Trophoblast cell (in vitro differentiated cells and primary cell): ENCODE results near the gene ARMC2.

Source experiments
- DNase-seq, 2 donors: peaks; one replicate each; pipeline ENCODE4 v3.0.0-alpha.2; 2016
- H2AFZ ChIP-seq: 2 replicates; pipeline ENCODE4 v1.6.1; 2013; ENCODE audit warnings: low read length, moderate library complexity, mild to moderate bottlenecking; ENCODE audit not compliant: insufficient read depth, poor library complexity
- H2AK5ac ChIP-seq: 2 replicates; pipeline ENCODE4 v1.6.1; 2013; ENCODE audit warnings: mild to moderate bottlenecking, low read length
- H2BK120ac ChIP-seq: 2 replicates; pipeline ENCODE4 v1.6.1; 2013; ENCODE audit warnings: low read length, mild to moderate bottlenecking, moderate library complexity; ENCODE audit not compliant: insufficient read depth, poor library complexity
- H2BK12ac ChIP-seq: 2 replicates; pipeline ENCODE4 v1.6.1; 2013; ENCODE audit warnings: mild to moderate bottlenecking, low read length, moderate library complexity
- H2BK5ac ChIP-seq: 2 replicates; pipeline ENCODE4 v1.6.1; 2013; ENCODE audit warnings: low read length, low read depth, moderate library complexity, mild to moderate bottlenecking; ENCODE audit not compliant: poor library complexity
- H3K14ac ChIP-seq: 2 replicates; pipeline ENCODE4 v1.6.1; 2013; ENCODE audit warnings: mild to moderate bottlenecking, low read length
- H3K18ac ChIP-seq: 2 replicates; pipeline ENCODE4 v1.6.1; 2013; ENCODE audit warnings: mild to moderate bottlenecking, low read length
- H3K23ac ChIP-seq: 2 replicates; pipeline ENCODE4 v1.6.1; 2013; ENCODE audit warnings: low read length
- H3K27ac ChIP-seq: 2 replicates; pipeline ENCODE4 v1.5.1; 2013; ENCODE audit warnings: low read depth, mild to moderate bottlenecking, inconsistent platforms, low read length, moderate library complexity
- H3K27me3 ChIP-seq: 2 replicates; pipeline ENCODE4 v1.6.1; 2013; ENCODE audit warnings: inconsistent platforms, mild to moderate bottlenecking, low read length, moderate library complexity; ENCODE audit not compliant: insufficient read depth
- H3K36me3 ChIP-seq, 2 experiments: 1 replicate in 1 of 2; 2 replicates in 1 of 2; pipeline ENCODE4 v1.6.1; 2013; ENCODE audit warnings: low read length in 2 of 2, mild to moderate bottlenecking in 2 of 2, moderate library complexity in 1 of 2; ENCODE audit not compliant: insufficient read depth in 2 of 2, control insufficient read depth in 1 of 2
- H3K4ac ChIP-seq: 2 replicates; pipeline ENCODE4 v1.6.1; 2013; ENCODE audit warnings: low read depth, mild to moderate bottlenecking, low read length, moderate library complexity
- H3K4me1 ChIP-seq, 2 experiments: 1 replicate in 1 of 2; 2 replicates in 1 of 2; pipeline ENCODE4 v1.6.1; 2013; ENCODE audit warnings: low read length in 2 of 2, mild to moderate bottlenecking in 2 of 2, moderate library complexity in 1 of 2; ENCODE audit not compliant: insufficient read depth in 2 of 2, control insufficient read depth in 1 of 2
- H3K4me2 ChIP-seq: 2 replicates; pipeline ENCODE4 v1.6.1; 2013; ENCODE audit warnings: inconsistent platforms, mild to moderate bottlenecking, low read length, moderate library complexity
- H3K4me3 ChIP-seq: 2 replicates; pipeline ENCODE4 v1.5.1; 2013; ENCODE audit warnings: mild to moderate bottlenecking, low read depth, low read length, inconsistent platforms
- H3K79me1 ChIP-seq: one replicate; pipeline ENCODE4 v1.6.1; 2013; ENCODE audit warnings: low read length
- H3K79me2 ChIP-seq: 2 replicates; pipeline ENCODE4 v1.6.1; 2013; ENCODE audit warnings: low read length, mild to moderate bottlenecking; ENCODE audit not compliant: control insufficient read depth, insufficient read depth, poor library complexity
- H3K9ac ChIP-seq: 2 replicates; pipeline ENCODE4 v1.6.1; 2013; ENCODE audit warnings: mild to moderate bottlenecking, low read length
- H3K9me3 ChIP-seq: 2 replicates; pipeline ENCODE4 v1.6.1; 2013; ENCODE audit warnings: low read depth, mild to moderate bottlenecking, control low read depth, inconsistent platforms, low read length; ENCODE audit not compliant: insufficient read depth
- H4K12ac ChIP-seq: 2 replicates; pipeline ENCODE4 v1.6.1; 2013; ENCODE audit warnings: low read depth, mild to moderate bottlenecking, low read length, moderate library complexity
- H4K8ac ChIP-seq: 2 replicates; pipeline ENCODE4 v1.6.1; 2013; ENCODE audit warnings: low read depth, mild to moderate bottlenecking, low read length, moderate library complexity
- H4K91ac ChIP-seq: one replicate; pipeline ENCODE4 v1.6.1; 2013; ENCODE audit warnings: low read depth, mild to moderate bottlenecking, low read length, moderate library complexity
- WGBS: extraction: QIAGEN DNeasy Blood & Tissue Kit; methylation state at CpG from one replicate; pipeline ENCODE4 v1.1.7; 2013; ENCODE audit warnings: missing lambda C conversion rate; ENCODE audit not compliant: insufficient read length, insufficient coverage; ENCODE audit errors: extremely low coverage; 5-methylcytosine and 5-hydroxymethylcytosine counted together

Gene ARMC2

DNA sequence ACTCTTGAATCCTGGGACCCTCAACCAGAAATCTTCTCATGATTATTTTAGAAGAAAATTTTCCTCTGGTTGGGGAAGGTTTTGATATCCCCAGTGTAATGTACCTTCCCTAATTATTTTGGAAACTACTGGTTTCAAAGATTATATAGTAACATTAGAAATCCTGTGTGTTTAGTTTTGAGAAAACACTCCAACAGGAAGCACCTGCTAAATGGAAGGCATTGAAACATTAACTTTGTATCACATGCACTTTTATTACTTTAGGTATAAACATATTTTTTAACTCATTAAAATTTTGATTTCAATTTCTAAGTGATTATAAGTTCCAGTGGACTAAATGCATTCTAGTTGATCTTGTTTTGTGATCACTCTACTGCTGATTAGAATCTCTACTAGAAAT, 137.1 kb downstream of the ARMC2 start:
- Histone ChIP-seq H2BK12ac (no peak overlapping the region), H3K9ac (no peak overlapping the region), H3K4ac (no peak overlapping the region), H4K91ac (no peak overlapping the region), H2AK5ac (no peak overlapping the region), H2BK120ac (no peak overlapping the region), H3K4me3 (no peak overlapping the region), H3K4me2 (no peak overlapping the region), H4K12ac (no peak overlapping the region), H2AFZ (no peak overlapping the region), H3K9me3 (no peaks in the 10 kb centered on the region), H3K27me3 (no peaks in the 10 kb centered on the region), H3K79me1 (no peaks in the 10 kb centered on the region), H3K23ac (no peak overlapping the region), H3K27ac (no peak overlapping the region), H3K79me2 (no peaks in the 10 kb centered on the region), H4K8ac (no peak overlapping the region), H3K36me3 (peaks cover 9% of the 10 kb centered on the region in 2 experiments), H3K14ac (no peak overlapping the region), H2BK5ac (no peak overlapping the region), H3K18ac (no peak overlapping the region), H3K4me1 (no peaks in the 10 kb centered on the region)
- no peak for DNase-seq

DNA sequence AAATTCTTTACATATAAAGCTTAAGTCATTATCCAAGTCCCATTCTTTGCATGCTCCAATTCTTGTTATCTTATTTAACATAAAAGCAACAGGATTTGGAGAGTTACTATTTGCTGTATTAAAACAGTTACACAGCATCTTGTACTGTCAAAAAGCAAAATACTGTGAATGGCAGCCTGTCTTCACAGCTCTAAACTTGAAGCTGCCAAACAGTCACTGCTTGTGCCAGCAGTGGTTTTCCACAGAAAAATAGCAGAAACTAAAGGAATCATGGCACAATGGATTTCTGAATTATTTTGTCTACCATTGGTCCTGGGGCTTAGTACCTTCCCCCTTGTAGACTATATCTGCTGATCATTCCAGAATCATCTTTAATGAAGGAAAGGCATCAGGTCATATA, 138.9 kb downstream of the ARMC2 start:
- H3K36me3 ChIP-seq = peaks cover 12 to 14% of the 10 kb centered on the region in 2 experiments
- no peak overlapping the region for H2BK120ac ChIP-seq
- no peak overlapping the region for H4K12ac ChIP-seq
- H3K4ac ChIP-seq = no peak overlapping the region
- no peaks in the 10 kb centered on the region for H3K9me3 ChIP-seq
- H3K18ac ChIP-seq = no peak overlapping the region
- H3K4me1 ChIP-seq = no peaks in the 10 kb centered on the region
- no peak overlapping the region for H3K4me3 ChIP-seq
- no peaks in the 10 kb centered on the region for H3K27me3 ChIP-seq
- H4K8ac ChIP-seq = no peak overlapping the region
- H3K9ac ChIP-seq = no peak overlapping the region
- no peak overlapping the region for H2BK5ac ChIP-seq
- no peaks in the 10 kb centered on the region for H3K79me1 ChIP-seq
- H3K79me2 ChIP-seq = no peaks in the 10 kb centered on the region
- DNase-seq = peak in 1 of 2 donors; percentile 43
- no peak overlapping the region for H3K4me2 ChIP-seq
- no peak overlapping the region for H3K14ac ChIP-seq
- no peak overlapping the region for H2AFZ ChIP-seq
- H3K23ac ChIP-seq = no peak overlapping the region
- H2BK12ac ChIP-seq = no peak overlapping the region
- no peak overlapping the region for H4K91ac ChIP-seq
- H3K27ac ChIP-seq = no peak overlapping the region
- H2AK5ac ChIP-seq = no peak overlapping the region

DNA sequence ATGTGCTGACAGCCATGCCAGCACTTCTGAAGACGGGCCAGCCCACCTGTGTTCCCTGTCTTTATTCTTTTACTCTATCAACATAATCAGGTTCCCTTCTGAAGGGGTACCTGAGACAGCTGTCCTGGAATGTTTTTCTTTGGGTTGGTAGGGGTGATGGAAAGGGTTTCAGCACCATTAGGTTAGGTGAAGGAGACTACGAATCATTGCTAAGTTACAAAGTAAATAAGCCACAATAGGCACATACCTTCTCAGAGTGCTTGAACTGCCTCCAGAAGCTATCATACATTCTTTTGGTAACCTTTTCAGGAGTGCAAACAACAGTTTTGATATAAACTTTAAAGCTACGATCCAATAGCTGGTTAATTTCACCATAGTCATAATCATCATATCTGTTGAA, 140.1 kb downstream of the ARMC2 start:
- Histone ChIP-seq H3K14ac (no peak overlapping the region), H2BK120ac (no peak overlapping the region)
- no CpG with 5 or more reads among the region's 3 CpGs for WGBS

DNA sequence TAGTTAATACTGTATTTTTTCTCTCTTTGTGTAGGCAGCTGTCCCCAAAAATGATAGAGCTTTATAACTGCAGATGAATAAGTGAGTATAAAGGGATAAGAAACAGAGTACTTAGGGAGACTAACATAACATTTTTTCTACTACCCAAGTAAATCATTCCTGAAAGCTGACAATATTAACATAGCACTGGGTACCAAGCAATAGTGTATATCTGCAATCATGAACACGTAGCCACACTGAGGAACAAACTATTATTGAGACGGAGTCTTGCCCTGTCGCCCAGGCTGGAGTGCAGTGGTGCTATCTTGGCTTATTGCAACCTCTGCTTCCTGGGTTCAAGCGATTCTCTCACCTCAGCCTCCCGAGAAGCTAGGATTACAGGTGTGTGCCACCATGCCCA, 140.5 kb downstream of the ARMC2 start:
- Histone ChIP-seq H2BK12ac (no peak overlapping the region), H3K27me3 (no peaks in the 10 kb centered on the region), H3K9ac (no peak overlapping the region), H3K4me3 (no peak overlapping the region), H3K18ac (no peak overlapping the region), H3K79me1 (no peaks in the 10 kb centered on the region), H3K14ac (no peak overlapping the region), H3K9me3 (no peaks in the 10 kb centered on the region), H3K4me1 (no peaks in the 10 kb centered on the region), H3K4ac (no peak overlapping the region), H3K79me2 (no peaks in the 10 kb centered on the region), H2AK5ac (no peak overlapping the region), H3K4me2 (no peak overlapping the region), H3K23ac (no peak overlapping the region), H2BK120ac (no peak overlapping the region), H4K12ac (no peak overlapping the region), H3K27ac (no peak overlapping the region), H4K8ac (no peak overlapping the region), H2BK5ac (no peak overlapping the region), H2AFZ (no peak overlapping the region), H3K36me3 (peaks cover 12 to 15% of the 10 kb centered on the region in 2 experiments), H4K91ac (no peak overlapping the region)
- no CpG with 5 or more reads among the region's 5 CpGs for WGBS
- DNase-seq = no peak

More for the DNA sequence above, 140.1 kb downstream of the ARMC2 start:
- Histone ChIP-seq H2BK12ac (no peak overlapping the region), H4K8ac (no peak overlapping the region), H3K4me3 (no peak overlapping the region), H3K4me1 (no peaks in the 10 kb centered on the region), H3K18ac (no peak overlapping the region), H3K4me2 (no peak overlapping the region), H3K4ac (no peak overlapping the region), H3K27ac (no peak overlapping the region), H2AFZ (no peak overlapping the region), H3K79me2 (no peaks in the 10 kb centered on the region), H2BK5ac (no peak overlapping the region), H3K27me3 (no peaks in the 10 kb centered on the region), H4K91ac (no peak overlapping the region), H3K23ac (no peak overlapping the region), H3K79me1 (no peaks in the 10 kb centered on the region), H3K9me3 (no peaks in the 10 kb centered on the region), H3K9ac (no peak overlapping the region), H3K36me3 (peaks cover 12 to 15% of the 10 kb centered on the region in 2 experiments), H2AK5ac (no peak overlapping the region), H4K12ac (no peak overlapping the region)
- DNase-seq = peak in 1 of 2 donors; percentile 49
